Prostate gland (tissue), 2 donors: ENCODE results near the gene SRRM3. TPM values are rescaled to one million over a fixed set of nuclear protein-coding genes. Genes with fewer than 3 reads are reported as not detected.

Experiments
- DNase-seq: peaks from one replicate; pipeline ENCODE4 v3.0.0-alpha.2; 2019; ENCODE audit warnings: low spot score
- H3K27ac ChIP-seq, 2 donors: fragments of 200-600 bp; sonication (generic); 2 replicates each; pipeline ENCODE4 v1.5.1; 2017 to 2019
- H3K27me3 ChIP-seq: fragments of 200-600 bp; sonication (generic); replicated peaks from 2 replicates; pipeline ENCODE4 v1.5.1; 2019; ENCODE audit not compliant: insufficient read depth
- H3K36me3 ChIP-seq, 2 donors: fragments of 200-600 bp; sonication (generic); 1 replicate in 1 of 2; 2 replicates in 1 of 2; pipeline versions ENCODE4 v1.5.1 to v1.8.1; 2017 to 2019
- H3K4me1 ChIP-seq: fragments of 200-600 bp; sonication (generic); replicated peaks from 2 replicates; pipeline ENCODE4 v1.5.1; 2019
- H3K4me3 ChIP-seq, 2 donors: fragments of 200-600 bp; sonication (generic); 2 replicates each; pipeline ENCODE4 v1.5.1; 2017 to 2019
- H3K9me3 ChIP-seq: fragments of 200-600 bp; sonication (generic); 2 replicates; pipeline ENCODE4 v1.5.1; 2017
- CTCF ChIP-seq, 4 experiments: fragments of 200-600 bp in 2 of 4; fragments of 450-650 bp in 2 of 4; sonication (generic) in 2 of 4; IDR thresholded peaks; 1 replicate in 3 of 4; 2 replicates in 1 of 4; pipeline ENCODE4 v1.5.1; 2016 to 2019; ENCODE audit warnings: antibody characterized with exemption in 4 of 4, mild to moderate bottlenecking in 2 of 4, moderate library complexity in 2 of 4
- POLR2A ChIP-seq: fragments of 450-650 bp; IDR thresholded peaks from one replicate; pipeline ENCODE4 v1.6.1; 2016; ENCODE audit warnings: antibody characterized with exemption, mild to moderate bottlenecking
- POLR2AphosphoS5 ChIP-seq: sonication (generic); formaldehyde crosslinking; IDR thresholded peaks from one replicate; pipeline ENCODE4 v1.6.1; 2017; ENCODE audit warnings: antibody characterized with exemption
- WGBS: methylation state at CpG from one replicate; pipeline ENCODE4 v1.1.5; 2018; 5-methylcytosine and 5-hydroxymethylcytosine counted together
- intact Hi-C: fragments of 100-400 bp; cut with DNase I; formaldehyde crosslinking; loops from one replicate; pipeline ENCODE4 v1.14.2; 2022
- total RNA-seq, 2 donors: library from RNA; depleted of rRNA; stranded (reverse); fragments of >200 nt; gene quantifications; one replicate each; pipeline ENCODE4 v1.1.0, GENCODE V29; 2016

Gene SRRM3
- total RNA-seq, 2 donors from 2014 or later = 3.1 to 6.8 TPM

DNA sequence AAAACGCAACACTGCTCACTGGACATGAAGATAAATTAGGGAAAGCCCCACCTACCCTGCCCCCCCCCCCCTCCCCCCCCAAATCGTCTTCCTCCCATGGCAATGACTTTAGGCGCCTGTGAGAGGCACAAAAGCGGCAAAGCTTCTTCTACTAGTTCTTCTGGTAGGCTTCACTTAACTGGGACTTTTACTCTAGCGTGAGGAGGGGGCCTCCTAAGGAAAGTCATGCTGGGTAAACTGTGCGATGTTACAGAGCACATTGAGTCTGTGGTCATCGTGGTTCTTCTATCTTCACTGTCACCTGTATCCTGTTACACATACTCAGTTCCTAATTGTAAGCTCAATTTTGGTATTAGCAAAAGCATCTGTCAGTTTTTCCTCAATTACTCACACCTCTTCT, 125.9 kb downstream of the SRRM3 start:
- Histone ChIP-seq H3K9me3 (no peaks in the 10 kb centered on the region), H3K4me1 (no peaks in the 10 kb centered on the region), H3K27me3 (no peaks in the 10 kb centered on the region), H3K36me3 (no peaks in the 10 kb centered on the region), H3K27ac (no peak overlapping the region), H3K4me3 (no peak overlapping the region)
- intact Hi-C loops = no loop called here
- no peak for TF ChIP-seq CTCF (IDR thresholded peaks at IDR 0.05)
- TF ChIP-seq POLR2A = no peak
- WGBS = 51% methylated on average over 7 of the region's 7 CpGs
- no peak for DNase-seq

- WGBS = 74% methylated on average over 15 of the region's 15 CpGs
- Histone ChIP-seq H3K27me3 (no peaks in the 10 kb centered on the region), H3K4me3 (no peak overlapping the region), H3K27ac (no peak overlapping the region), H3K36me3 (no peaks in the 10 kb centered on the region), H3K4me1 (no peaks in the 10 kb centered on the region), H3K9me3 (no peaks in the 10 kb centered on the region)
- TF ChIP-seq POLR2AphosphoS5 (no peak), POLR2A (no peak), CTCF (IDR thresholded peaks at IDR 0.05) (no peak)
- DNase-seq = no peak
- intact Hi-C loops = no loop called here
Observed at GRCh38 chr7:76328389-76328788, 126.7 kb downstream of the SRRM3 start.

DNA sequence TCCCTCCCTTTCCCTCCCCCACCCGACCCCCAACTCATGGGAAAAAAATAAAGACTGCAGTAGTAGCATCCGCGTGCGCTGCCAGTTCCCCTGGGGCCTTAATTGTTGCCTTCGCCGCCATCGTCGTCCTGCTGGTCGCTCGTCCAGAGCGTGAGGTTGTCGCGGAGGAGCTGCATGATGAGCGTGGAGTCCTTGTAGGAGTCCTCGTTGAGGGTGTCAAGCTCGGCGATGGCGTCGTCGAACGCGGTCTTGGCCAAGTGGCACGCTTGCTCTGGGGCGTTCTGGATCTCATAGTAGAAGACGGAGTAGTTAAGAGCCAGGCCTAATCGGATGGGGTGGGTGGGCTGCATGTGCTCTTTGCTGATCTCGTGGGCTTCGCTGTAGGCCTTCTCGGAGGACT, 127.8 kb downstream of the SRRM3 start:
- no peak for TF ChIP-seq POLR2AphosphoS5
- no peak for TF ChIP-seq POLR2A
- TF ChIP-seq CTCF (IDR thresholded peaks at IDR 0.05) = no peak
- DNase-seq = no peak
- intact Hi-C loops = no loop called here
- H3K27me3 ChIP-seq = no peaks in the 10 kb centered on the region
- WGBS = 93% methylated on average over 29 of the region's 29 CpGs
- H3K9me3 ChIP-seq = no peaks in the 10 kb centered on the region
- H3K4me3 ChIP-seq = no peak overlapping the region
- H3K36me3 ChIP-seq = no peaks in the 10 kb centered on the region
- no peaks in the 10 kb centered on the region for H3K4me1 ChIP-seq
- no peak overlapping the region for H3K27ac ChIP-seq

DNA sequence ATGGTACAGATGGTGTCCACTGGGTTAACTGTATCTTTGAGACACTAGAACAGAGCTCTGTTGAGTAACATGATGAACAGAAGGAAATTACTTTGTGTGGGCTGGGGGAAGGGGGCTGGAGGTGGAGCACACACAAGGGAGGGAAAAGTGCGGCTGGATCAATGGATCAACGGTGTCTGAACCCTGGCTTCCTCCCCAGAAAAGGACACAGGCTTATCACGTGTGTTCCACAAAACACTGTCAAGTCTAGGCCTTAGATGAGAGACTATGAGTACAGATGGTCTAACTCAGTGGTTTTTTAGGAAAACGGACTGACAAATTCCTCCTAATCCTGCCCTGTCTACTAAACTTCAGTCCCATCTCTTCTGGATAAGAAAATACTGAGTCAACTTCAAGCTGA, 128.6 kb downstream of the SRRM3 start:
- H3K27ac ChIP-seq = no peak overlapping the region
- no peaks in the 10 kb centered on the region for H3K27me3 ChIP-seq
- DNase-seq = no peak
- intact Hi-C loops = no loop called here
- H3K4me3 ChIP-seq = no peak overlapping the region
- H3K4me1 ChIP-seq = no peaks in the 10 kb centered on the region
- WGBS = 72% methylated on average over 4 of the region's 4 CpGs
- H3K36me3 ChIP-seq = no peaks in the 10 kb centered on the region
- TF ChIP-seq POLR2A (no peak), POLR2AphosphoS5 (no peak), CTCF (IDR thresholded peaks at IDR 0.05) (no peak)
- no peaks in the 10 kb centered on the region for H3K9me3 ChIP-seq

- no peak overlapping the region for H3K27ac ChIP-seq
- intact Hi-C loops = no loop called here
- no peaks in the 10 kb centered on the region for H3K36me3 ChIP-seq
- WGBS = 74% methylated on average over 5 of the region's 5 CpGs
- H3K9me3 ChIP-seq = no peaks in the 10 kb centered on the region
- TF ChIP-seq CTCF (IDR thresholded peaks at IDR 0.05) (no peak), POLR2AphosphoS5 (no peak), POLR2A (no peak)
- H3K4me3 ChIP-seq = no peak overlapping the region
- no peaks in the 10 kb centered on the region for H3K27me3 ChIP-seq
- DNase-seq = no peak
- H3K4me1 ChIP-seq = no peaks in the 10 kb centered on the region
Observed at GRCh38 chr7:76330673-76331072, 129.0 kb downstream of the SRRM3 start.
